GM19438 (cell line): ENCODE results near the gene PFDN6.
A peak's percentile ranks its signal among the peaks of the same experiment; 100 is the strongest.

Experiments
- ATAC-seq: cut with Tn5 transposase; IDR thresholded peaks from one replicate; pipeline ENCODE4 v1.9.1; 2021; ENCODE audit warnings: low read depth; ENCODE audit not compliant: unreplicated experiment

PFDN6 gene

GRCh38 chr6:33292996-33293682, 3.7 kb downstream of the PFDN6 start:
- ATAC-seq = no peak

- no peak for ATAC-seq
Observed at GRCh38 chr6:33294086-33294823, 4.9 kb downstream of the PFDN6 start.

- ATAC-seq = no peak
Observed at GRCh38 chr6:33295621-33296369, 6.4 kb downstream of the PFDN6 start.

GRCh38 chr6:33296797-33297405, 7.5 kb downstream of the PFDN6 start:
- ATAC-seq = no peak

GRCh38 chr6:33297406-33297955, 8.1 kb downstream of the PFDN6 start:
- no peak for ATAC-seq

- ATAC-seq = no peak
Observed at GRCh38 chr6:33297956-33298772, 8.8 kb downstream of the PFDN6 start.

DNA sequence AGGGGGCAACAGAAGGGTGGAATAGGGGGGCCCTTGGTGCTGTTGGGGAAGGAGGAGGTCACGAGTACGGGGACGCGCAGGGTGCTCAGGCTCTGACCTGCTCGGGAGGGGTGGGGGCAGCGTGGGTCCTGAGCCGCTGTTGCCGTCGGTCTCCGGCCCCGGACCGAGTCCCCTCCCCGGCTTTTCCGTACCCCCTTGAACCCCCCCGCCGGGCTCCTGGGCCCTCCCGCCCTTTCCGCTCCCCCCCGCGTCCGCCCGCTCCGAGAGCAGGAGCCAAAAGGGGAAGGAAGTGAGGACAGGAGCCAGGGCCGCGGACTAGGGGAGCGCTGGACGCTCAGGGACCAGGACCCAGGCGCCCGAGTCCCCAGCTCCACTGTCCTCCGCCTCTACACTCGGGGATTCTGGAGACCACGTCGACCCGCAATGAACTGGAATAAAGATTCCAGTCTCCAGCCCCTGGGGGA, 9.4 kb downstream of the PFDN6 start, which contains the start of gene RGL2:
RGL2 (minus strand) TSS at position 170 of the 464 bp plus-strand sequence. CDS start 332 bp downstream, outside the sequence.
- ATAC-seq = no peak

GRCh38 chr6:33299237-33299944, 10.0 kb downstream of the PFDN6 start:
- ATAC-seq = peak; percentile 82

DNA sequence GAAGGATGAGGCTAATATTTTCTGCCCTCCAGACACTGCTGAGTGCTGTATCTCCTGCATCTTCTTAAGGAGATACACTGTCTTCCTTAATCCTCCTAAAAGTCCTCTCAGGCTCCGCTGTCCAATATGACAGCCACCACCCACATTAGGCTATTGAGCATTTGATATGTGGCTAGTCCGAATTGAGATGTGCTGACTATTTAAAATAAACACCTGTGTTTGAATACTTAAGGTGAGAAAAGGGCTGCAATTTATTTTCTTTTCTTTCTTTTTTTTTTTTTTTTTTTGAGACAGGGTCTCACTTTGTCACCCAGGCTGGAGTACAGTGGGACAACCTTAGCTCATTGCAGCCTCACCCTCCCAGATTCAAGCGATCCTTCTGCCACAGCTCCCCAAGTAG, 12.5 kb downstream of the PFDN6 start:
- ATAC-seq = no peak

DNA sequence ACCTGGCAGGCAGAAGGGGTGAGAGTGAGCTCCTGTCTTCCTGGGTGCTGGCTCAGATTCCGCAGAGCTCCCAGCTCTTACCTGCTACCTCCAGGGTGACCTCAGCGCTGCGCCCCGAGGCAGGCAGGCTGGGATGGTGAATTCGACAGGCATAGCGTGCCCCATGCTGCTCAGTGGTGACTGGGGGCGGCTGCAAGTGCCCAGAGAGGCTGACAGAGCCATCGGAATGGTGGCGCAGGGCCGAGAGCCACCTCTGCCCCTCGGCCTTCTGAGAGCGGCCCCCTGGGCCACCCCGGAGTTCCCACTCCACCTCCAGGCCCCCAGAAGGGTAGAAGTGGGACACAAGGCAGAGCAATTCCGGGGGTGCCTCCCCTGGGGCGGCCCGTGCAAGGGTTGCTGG, 14.8 kb downstream of the PFDN6 start:
- ATAC-seq = no peak

DNA sequence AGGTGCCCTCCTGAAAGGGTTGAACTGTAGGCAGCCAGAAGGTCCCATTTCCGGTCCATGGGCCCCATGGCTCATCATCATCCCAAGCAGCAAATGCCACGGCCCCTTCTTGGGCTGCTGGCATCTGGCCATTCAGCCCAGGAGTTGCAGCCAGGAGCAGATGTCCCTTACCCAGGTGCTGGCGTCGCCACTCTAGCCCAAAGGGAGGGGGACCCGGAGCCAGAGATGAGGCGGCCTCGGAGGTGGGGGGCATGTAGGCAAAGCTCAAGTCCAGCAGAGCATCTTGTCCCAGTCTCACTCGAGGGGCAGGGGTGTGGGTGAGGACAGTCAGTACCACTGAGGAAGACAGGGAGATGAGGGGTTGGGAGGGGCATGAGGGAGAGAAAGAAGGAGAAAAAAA, 15.7 kb downstream of the PFDN6 start:
- ATAC-seq = no peak

GRCh38 chr6:33306356-33306755, 17.0 kb downstream of the PFDN6 start:
- ATAC-seq = no peak

GRCh38 chr6:33312361-33313104, 23.1 kb downstream of the PFDN6 start:
- ATAC-seq = no peak

- no peak for ATAC-seq
Observed at GRCh38 chr6:33313105-33313708, 23.8 kb downstream of the PFDN6 start.

DNA sequence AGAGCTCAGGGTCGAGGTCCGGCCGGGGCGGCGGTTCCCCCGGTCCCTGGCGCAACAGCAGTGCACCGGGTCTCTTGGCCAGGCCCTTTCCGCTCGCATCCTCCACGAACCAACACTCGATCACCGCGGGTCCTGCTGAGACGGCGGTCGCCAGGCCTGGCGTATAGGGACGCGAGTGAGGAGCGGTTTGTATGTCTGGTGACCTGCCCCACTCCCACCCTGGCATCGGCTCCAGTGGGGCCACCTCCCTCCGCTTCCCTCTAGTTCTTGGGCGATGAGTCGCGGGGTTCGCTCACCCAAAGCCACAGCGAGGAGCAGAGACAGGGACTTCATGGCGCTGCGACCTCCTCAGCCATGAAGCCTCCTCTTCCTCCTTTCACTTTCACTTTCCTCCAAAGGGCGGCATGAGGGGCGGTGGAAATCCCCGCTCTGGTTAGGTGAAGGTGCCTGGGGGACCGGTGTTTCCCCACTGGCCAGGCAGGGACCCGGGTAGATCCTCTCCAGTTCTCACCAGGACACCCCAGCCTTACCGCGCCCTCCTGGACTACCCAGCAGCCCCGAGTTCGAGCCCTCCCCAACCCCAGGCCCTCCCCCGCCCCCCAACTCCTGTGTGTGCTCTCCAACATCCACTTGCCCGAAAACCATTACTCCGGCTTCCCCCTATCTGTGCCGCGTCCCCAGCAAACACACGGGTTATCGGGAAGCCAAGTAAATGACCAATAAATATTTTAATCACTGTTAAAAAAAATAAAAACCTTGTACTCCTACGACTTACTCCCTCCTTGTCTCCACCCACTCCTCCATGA, 24.5 kb downstream of the PFDN6 start, which contains the start of gene TAPBP:
TAPBP (minus strand) TSS at position 370 of the 806 bp plus-strand sequence; CDS start at position 333, 37 bp downstream.
- peak; percentile 44 for ATAC-seq

GRCh38 chr6:33314515-33314942, 25.1 kb downstream of the PFDN6 start:
- ATAC-seq = no peak
